OCI-LY7 (cell line): Measurements from ENCODE around the gene PSENEN.

Source experiments
- CTCF ChIP-seq: fragments of 200-600 bp; sonication (generic); conservative IDR thresholded peaks from 2 replicates; pipeline ENCODE4 v1.5.1; 2014; ENCODE audit warnings: mild to moderate bottlenecking, antibody characterized with exemption, low read length, moderate library complexity, mixed read lengths
- EZH2phosphoT487 ChIP-seq: fragments of 200-600 bp; sonication (generic); IDR thresholded peaks from 2 replicates; pipeline ENCODE4 v1.6.1; 2018; ENCODE audit warnings: low read depth, borderline replicate concordance, mild to moderate bottlenecking, mixed run types, antibody characterized with exemption, low read length, moderate library complexity, mixed read lengths

GRCh38 chr19:35741203-35741515 lies 4.3 kb upstream of the PSENEN start:
- no peak for TF ChIP-seq CTCF
- no peak for TF ChIP-seq EZH2phosphoT487
